Measurements from ENCODE around the gene CLNK. TPM values are rescaled to one million over a fixed set of nuclear protein-coding genes. Genes with fewer than 3 reads are reported as not detected.

CLNK gene
- total RNA-seq, 5 donors from 2014 or later (not counting 1 experiment from before 2014, with no cell fraction given) = 0.07 to 0.39 (median 0.20) TPM

GRCh38 chr4:10454121-10454520 is 230.4 kb downstream of the CLNK start:
- POLR2A ChIA-PET = no interaction called here
- DNase-seq (no peak), ATAC-seq (replicated peaks in 1 of 4) (no peak)
- peaks cover 0 to 24% (median 17%) of the 10 kb centered on the region in 3 donors for H3K9me3 Mint-ChIP-seq
- CTCF ChIA-PET = no interaction called here
- H3K27ac Mint-ChIP-seq = no peak overlapping the region
- peaks cover 56% of the 10 kb centered on the region for H3K36me3 Mint-ChIP-seq
- WGBS (ENCODE audit: insufficient coverage) = no CpG with 5 or more reads among the region's 1 CpG
- Histone ChIP-seq H3K4me1 (ENCODE audit: control insufficient read depth in 1 of 2, extremely low read depth in 1 of 2, insufficient read depth in 2 of 2, low read length in 2 of 2) (peaks cover 3 to 15% of the 10 kb centered on the region in 2 experiments), H3K9me3 (peaks cover 3% of the 10 kb centered on the region), H3K27ac (ENCODE audit: low read length) (no peak overlapping the region), H3K4me3 (ENCODE audit: control insufficient read depth in 1 of 2, extremely low read depth in 1 of 2, low read length in 1 of 2) (no peak overlapping the region), H3K27me3 (replicated peaks in 1 of 2; ENCODE audit: control insufficient read depth in 2 of 2, extremely low read depth in 1 of 2, insufficient read depth in 2 of 2, low read length in 1 of 2) (peaks cover 0 to 2% of the 10 kb centered on the region in 2 experiments), H3K36me3 (ENCODE audit: control insufficient read depth in 2 of 2, extremely low read depth in 1 of 2, insufficient read depth in 1 of 2, low read length in 1 of 2) (peaks cover 0 to 14% of the 10 kb centered on the region in 2 donors)
- H3K4me3 Mint-ChIP-seq = no peak overlapping the region
- no peaks in the 10 kb centered on the region for H3K27me3 Mint-ChIP-seq
- H3K4me1 Mint-ChIP-seq = peaks cover 28 to 33% (median 31%) of the 10 kb centered on the region in 3 donors

GRCh38 chr4:10448991-10449390 is 235.6 kb downstream of the CLNK start:
- no peak overlapping the region for H3K27ac ChIP-seq (ENCODE audit: low read length)
- H3K36me3 ChIP-seq (ENCODE audit: control insufficient read depth in 2 of 2, extremely low read depth in 1 of 2, insufficient read depth in 1 of 2, low read length in 1 of 2) = peaks cover 13 to 35% of the 10 kb centered on the region in 2 donors
- H3K27me3 ChIP-seq (replicated peaks in 1 of 2; ENCODE audit: control insufficient read depth in 2 of 2, extremely low read depth in 1 of 2, insufficient read depth in 2 of 2, low read length in 1 of 2) = no peaks in the 10 kb centered on the region
- Mint-ChIP-seq H3K27ac (no peak overlapping the region), H3K27me3 (no peaks in the 10 kb centered on the region), H3K36me3 (peaks cover 91% of the 10 kb centered on the region), H3K4me1 (peaks cover 6 to 11% (median 6%) of the 10 kb centered on the region in 3 donors), H3K9me3 (peaks cover 6 to 63% (median 54%) of the 10 kb centered on the region in 3 donors), H3K4me3 (no peak overlapping the region)
- no CpG with 5 or more reads among the region's 5 CpGs for WGBS (ENCODE audit: insufficient coverage)
- no peak for DNase-seq
- no peak for ATAC-seq (replicated peaks in 1 of 4)
- ChIA-PET CTCF (no interaction called here), POLR2A (no interaction called here)
- peaks cover 16% of the 10 kb centered on the region for H3K9me3 ChIP-seq
- H3K4me3 ChIP-seq (ENCODE audit: control insufficient read depth in 1 of 2, extremely low read depth in 1 of 2, low read length in 1 of 2) = no peak overlapping the region
- no peaks in the 10 kb centered on the region for H3K4me1 ChIP-seq (ENCODE audit: control insufficient read depth in 1 of 2, extremely low read depth in 1 of 2, insufficient read depth in 2 of 2, low read length in 2 of 2)

- peaks cover 71% of the 10 kb centered on the region for H3K36me3 Mint-ChIP-seq
- POLR2A ChIA-PET = no interaction called here
- H3K27ac Mint-ChIP-seq = no peak overlapping the region
- H3K4me3 Mint-ChIP-seq = no peak overlapping the region
- Histone ChIP-seq H3K4me3 (ENCODE audit: control insufficient read depth in 1 of 2, extremely low read depth in 1 of 2, low read length in 1 of 2) (no peak overlapping the region), H3K27ac (ENCODE audit: low read length) (no peak overlapping the region), H3K4me1 (ENCODE audit: control insufficient read depth in 1 of 2, extremely low read depth in 1 of 2, insufficient read depth in 2 of 2, low read length in 2 of 2) (no peaks in the 10 kb centered on the region), H3K9me3 (peaks cover 9% of the 10 kb centered on the region), H3K36me3 (ENCODE audit: control insufficient read depth in 2 of 2, extremely low read depth in 1 of 2, insufficient read depth in 1 of 2, low read length in 1 of 2) (peaks cover 17 to 21% of the 10 kb centered on the region in 2 donors), H3K27me3 (replicated peaks in 1 of 2; ENCODE audit: control insufficient read depth in 2 of 2, extremely low read depth in 1 of 2, insufficient read depth in 2 of 2, low read length in 1 of 2) (no peaks in the 10 kb centered on the region)
- H3K27me3 Mint-ChIP-seq = no peaks in the 10 kb centered on the region
- no peak for DNase-seq
- H3K4me1 Mint-ChIP-seq = peaks cover 0 to 9% (median 0%) of the 10 kb centered on the region in 3 donors
- CTCF ChIA-PET = no interaction called here
- ATAC-seq (replicated peaks in 1 of 4) = no peak
- WGBS (ENCODE audit: insufficient coverage) = 100% methylated on average over 2 of the region's 5 CpGs
- H3K9me3 Mint-ChIP-seq = peaks cover 18 to 63% (median 62%) of the 10 kb centered on the region in 3 donors
Measured at GRCh38 chr4:10442976-10443375, 241.6 kb downstream of the CLNK start.

GRCh38 chr4:10441512-10441911 is 243.1 kb downstream of the CLNK start:
- 100% methylated on average over 1 of the region's 4 CpGs for WGBS (ENCODE audit: insufficient coverage)
- Mint-ChIP-seq H3K9me3 (peaks cover 12 to 55% (median 54%) of the 10 kb centered on the region in 3 donors), H3K27ac (no peak overlapping the region), H3K4me3 (no peak overlapping the region), H3K36me3 (peaks cover 66% of the 10 kb centered on the region), H3K4me1 (peaks cover 0 to under 1% (median 0%) of the 10 kb centered on the region in 3 donors), H3K27me3 (no peaks in the 10 kb centered on the region)
- Histone ChIP-seq H3K9me3 (peaks cover 6% of the 10 kb centered on the region), H3K27me3 (replicated peaks in 1 of 2; ENCODE audit: control insufficient read depth in 2 of 2, extremely low read depth in 1 of 2, insufficient read depth in 2 of 2, low read length in 1 of 2) (no peaks in the 10 kb centered on the region), H3K27ac (ENCODE audit: low read length) (no peak overlapping the region), H3K4me3 (ENCODE audit: control insufficient read depth in 1 of 2, extremely low read depth in 1 of 2, low read length in 1 of 2) (no peak overlapping the region), H3K36me3 (ENCODE audit: control insufficient read depth in 2 of 2, extremely low read depth in 1 of 2, insufficient read depth in 1 of 2, low read length in 1 of 2) (peaks cover 8 to 20% of the 10 kb centered on the region in 2 donors), H3K4me1 (ENCODE audit: control insufficient read depth in 1 of 2, extremely low read depth in 1 of 2, insufficient read depth in 2 of 2, low read length in 2 of 2) (no peaks in the 10 kb centered on the region)
- no peak for ATAC-seq (replicated peaks in 1 of 4)
- CTCF ChIA-PET = no interaction called here
- DNase-seq = no peak
- POLR2A ChIA-PET = no interaction called here

- Mint-ChIP-seq H3K4me1 (no peaks in the 10 kb centered on the region), H3K27me3 (no peaks in the 10 kb centered on the region), H3K27ac (no peak overlapping the region), H3K4me3 (no peak overlapping the region), H3K9me3 (peaks cover 12 to 34% (median 31%) of the 10 kb centered on the region in 3 donors), H3K36me3 (peaks cover 41% of the 10 kb centered on the region)
- Histone ChIP-seq H3K27me3 (replicated peaks in 1 of 2; ENCODE audit: control insufficient read depth in 2 of 2, extremely low read depth in 1 of 2, insufficient read depth in 2 of 2, low read length in 1 of 2) (no peaks in the 10 kb centered on the region), H3K4me1 (ENCODE audit: control insufficient read depth in 1 of 2, extremely low read depth in 1 of 2, insufficient read depth in 2 of 2, low read length in 2 of 2) (no peaks in the 10 kb centered on the region), H3K36me3 (ENCODE audit: control insufficient read depth in 2 of 2, extremely low read depth in 1 of 2, insufficient read depth in 1 of 2, low read length in 1 of 2) (peaks cover 0 to 4% of the 10 kb centered on the region in 2 donors), H3K27ac (ENCODE audit: low read length) (no peak overlapping the region), H3K9me3 (no peaks in the 10 kb centered on the region), H3K4me3 (ENCODE audit: control insufficient read depth in 1 of 2, extremely low read depth in 1 of 2, low read length in 1 of 2) (no peak overlapping the region)
- DNase-seq (no peak), ATAC-seq (replicated peaks in 1 of 4) (no peak)
- 80% methylated on average over 1 of the region's 1 CpG for WGBS (ENCODE audit: insufficient coverage)
- CTCF ChIA-PET = no interaction called here
- POLR2A ChIA-PET = no interaction called here
Measured at GRCh38 chr4:10438924-10439323, 245.6 kb downstream of the CLNK start.

- Mint-ChIP-seq H3K27me3 (no peaks in the 10 kb centered on the region), H3K4me3 (no peak overlapping the region), H3K4me1 (no peaks in the 10 kb centered on the region), H3K9me3 (peaks cover 8 to 24% (median 21%) of the 10 kb centered on the region in 3 donors), H3K36me3 (peaks cover 31% of the 10 kb centered on the region), H3K27ac (no peak overlapping the region)
- DNase-seq = no peak
- Histone ChIP-seq H3K27ac (ENCODE audit: low read length) (no peak overlapping the region), H3K27me3 (replicated peaks in 1 of 2; ENCODE audit: control insufficient read depth in 2 of 2, extremely low read depth in 1 of 2, insufficient read depth in 2 of 2, low read length in 1 of 2) (no peaks in the 10 kb centered on the region), H3K9me3 (no peaks in the 10 kb centered on the region), H3K4me1 (ENCODE audit: control insufficient read depth in 1 of 2, extremely low read depth in 1 of 2, insufficient read depth in 2 of 2, low read length in 2 of 2) (no peaks in the 10 kb centered on the region), H3K36me3 (ENCODE audit: control insufficient read depth in 2 of 2, extremely low read depth in 1 of 2, insufficient read depth in 1 of 2, low read length in 1 of 2) (peaks cover 0 to 4% of the 10 kb centered on the region in 2 donors), H3K4me3 (ENCODE audit: control insufficient read depth in 1 of 2, extremely low read depth in 1 of 2, low read length in 1 of 2) (no peak overlapping the region)
- WGBS (ENCODE audit: insufficient coverage) = no CpG with 5 or more reads among the region's 1 CpG
- CTCF ChIA-PET = no interaction called here
- ATAC-seq (replicated peaks in 1 of 4) = no peak
- POLR2A ChIA-PET = no interaction called here
Measured at GRCh38 chr4:10437735-10438134, 246.8 kb downstream of the CLNK start.
